ENCODE results near the gene MRNIP.
"Not testable (repeated sequence)": the region's sequence is repeated elsewhere in the genome, so short reads cannot be mapped to it uniquely, and the experiment has no call there.

MRNIP gene

DNA sequence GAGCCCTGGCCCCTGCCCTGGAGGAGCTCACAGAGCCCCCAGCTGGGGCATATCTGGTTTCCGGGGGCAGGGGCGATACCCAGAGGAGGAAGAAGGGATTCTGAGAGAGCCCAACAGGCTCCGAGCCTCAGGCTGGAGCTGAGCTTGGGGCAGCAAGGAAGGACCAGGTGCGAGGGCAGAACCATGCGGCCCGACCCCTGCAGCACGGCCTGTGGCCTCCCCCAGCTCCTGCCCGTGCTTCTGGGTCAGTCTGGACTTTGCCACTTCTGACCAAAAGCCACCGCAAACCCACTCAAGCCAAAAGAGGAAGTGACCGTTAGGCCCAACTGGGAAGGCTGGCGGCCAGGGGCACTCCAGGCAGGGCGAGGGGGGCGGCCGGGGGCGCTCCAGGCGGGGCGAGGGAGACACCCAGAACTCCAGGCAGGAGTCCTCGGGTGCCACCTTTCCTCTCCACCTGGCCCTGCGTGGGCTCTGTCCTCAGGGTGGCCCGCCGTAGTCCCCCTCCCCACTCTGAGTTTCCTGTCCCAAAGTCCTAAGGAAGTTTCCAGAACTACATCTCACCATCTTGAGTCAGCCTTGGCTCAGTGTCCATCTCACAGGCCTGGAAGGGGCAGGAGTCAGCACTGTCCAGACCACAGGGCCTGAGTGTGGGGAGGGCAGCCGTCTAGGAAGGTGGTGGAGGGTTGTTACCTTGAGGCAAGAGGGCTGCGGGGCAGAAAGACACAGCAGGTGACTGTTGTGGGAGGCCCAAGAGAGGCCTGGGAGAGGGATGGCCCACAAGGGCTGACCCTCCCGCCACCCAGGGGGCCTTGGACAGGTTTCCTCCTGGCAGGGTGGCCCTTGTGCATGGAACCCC lies 65.8 kb downstream of the MRNIP start:
- no peaks in the 10 kb centered on the region for H3K27me3 ChIP-seq (replicated peaks; ENCODE audit: control insufficient read depth, insufficient read depth, low read length)
- TF ChIP-seq, protein P1, sequence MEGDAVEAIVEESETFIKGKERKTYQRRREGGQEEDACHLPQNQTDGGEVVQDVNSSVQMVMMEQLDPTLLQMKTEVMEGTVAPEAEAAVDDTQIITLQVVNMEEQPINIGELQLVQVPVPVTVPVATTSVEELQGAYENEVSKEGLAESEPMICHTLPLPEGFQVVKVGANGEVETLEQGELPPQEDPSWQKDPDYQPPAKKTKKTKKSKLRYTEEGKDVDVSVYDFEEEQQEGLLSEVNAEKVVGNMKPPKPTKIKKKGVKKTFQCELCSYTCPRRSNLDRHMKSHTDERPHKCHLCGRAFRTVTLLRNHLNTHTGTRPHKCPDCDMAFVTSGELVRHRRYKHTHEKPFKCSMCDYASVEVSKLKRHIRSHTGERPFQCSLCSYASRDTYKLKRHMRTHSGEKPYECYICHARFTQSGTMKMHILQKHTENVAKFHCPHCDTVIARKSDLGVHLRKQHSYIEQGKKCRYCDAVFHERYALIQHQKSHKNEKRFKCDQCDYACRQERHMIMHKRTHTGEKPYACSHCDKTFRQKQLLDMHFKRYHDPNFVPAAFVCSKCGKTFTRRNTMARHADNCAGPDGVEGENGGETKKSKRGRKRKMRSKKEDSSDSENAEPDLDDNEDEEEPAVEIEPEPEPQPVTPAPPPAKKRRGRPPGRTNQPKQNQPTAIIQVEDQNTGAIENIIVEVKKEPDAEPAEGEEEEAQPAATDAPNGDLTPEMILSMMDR (IDR thresholded peaks at IDR 0.05; ENCODE audit: insufficient read depth, low read length, poor library complexity, severe bottlenecking) = no peak
- no peak for DNase-seq (ENCODE audit: extremely low read depth, insufficient read length)
- no peak overlapping the region for H3K4me3 ChIP-seq (replicated peaks; ENCODE audit: low read depth, low read length)
- no peaks in the 10 kb centered on the region; the same call in none of the 2 replicates for H3K36me3 ChIP-seq (ENCODE audit: control insufficient read depth, insufficient read depth, low read length)

- no peak for DNase-seq (ENCODE audit: extremely low read depth, insufficient read length)
- TF ChIP-seq, protein P1 (IDR thresholded peaks at IDR 0.05; ENCODE audit: insufficient read depth, low read length, poor library complexity, severe bottlenecking) = no peak
- H3K36me3 ChIP-seq (ENCODE audit: control insufficient read depth, insufficient read depth, low read length) = no peaks in the 10 kb centered on the region; the same call in none of the 2 replicates
- no peaks in the 10 kb centered on the region for H3K27me3 ChIP-seq (replicated peaks; ENCODE audit: control insufficient read depth, insufficient read depth, low read length)
- no peak overlapping the region for H3K4me3 ChIP-seq (replicated peaks; ENCODE audit: low read depth, low read length)
Measured at GRCh38 chr5:179791881-179792611, 66.6 kb downstream of the MRNIP start.

- DNase-seq (ENCODE audit: extremely low read depth, insufficient read length); H3K36me3 ChIP-seq (ENCODE audit: control insufficient read depth, insufficient read depth, low read length); H3K27me3 ChIP-seq (replicated peaks; ENCODE audit: control insufficient read depth, insufficient read depth, low read length); H3K4me3 ChIP-seq (replicated peaks; ENCODE audit: low read depth, low read length): not testable (repeated sequence)
Measured at GRCh38 chr5:179789278-179789677, 69.3 kb downstream of the MRNIP start.

DNA sequence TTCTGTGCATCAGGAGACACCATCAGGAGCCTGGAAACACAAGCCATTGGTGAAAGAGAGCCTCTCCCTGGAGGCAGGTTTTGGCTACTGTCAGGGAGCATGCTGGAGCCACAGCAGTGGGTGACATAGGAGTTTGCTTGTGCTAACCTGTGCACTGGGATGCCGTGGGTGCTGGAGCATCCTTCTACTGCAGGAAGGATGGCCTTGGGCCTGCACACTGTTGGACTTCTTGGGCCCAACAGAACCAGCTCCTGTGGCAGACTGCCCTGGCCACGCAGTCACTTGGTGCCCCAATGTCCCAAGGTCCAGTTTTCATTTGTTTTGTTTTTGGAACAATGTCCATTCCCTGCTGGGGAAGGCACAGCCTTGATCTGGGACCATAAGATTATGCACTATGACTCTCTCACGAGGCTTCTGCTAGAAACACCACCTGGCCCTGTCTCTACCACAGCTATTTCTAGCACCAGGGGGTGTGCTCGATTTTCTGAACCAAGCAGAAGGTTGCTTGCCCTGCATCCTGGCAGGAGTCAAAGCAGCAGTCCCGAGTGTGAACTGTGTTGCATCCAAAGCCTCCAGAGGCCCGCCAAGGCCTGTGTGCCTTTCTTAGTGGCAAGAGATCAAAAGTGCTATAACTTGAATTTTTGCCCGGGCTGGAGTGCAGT lies 70.3 kb downstream of the MRNIP start:
- Histone ChIP-seq H3K4me3 (replicated peaks; ENCODE audit: low read depth, low read length) (no peak overlapping the region), H3K27me3 (replicated peaks; ENCODE audit: control insufficient read depth, insufficient read depth, low read length) (no peaks in the 10 kb centered on the region), H3K36me3 (ENCODE audit: control insufficient read depth, insufficient read depth, low read length) (no peaks in the 10 kb centered on the region; the same call in 1 of the 2 replicates)
- DNase-seq (ENCODE audit: extremely low read depth, insufficient read length) = no peak
- TF ChIP-seq, protein P1 (IDR thresholded peaks at IDR 0.05; ENCODE audit: insufficient read depth, low read length, poor library complexity, severe bottlenecking) = no peak
